Osteocyte (in vitro differentiated cells): ENCODE measurements around the gene PAOX. TPM values are rescaled to one million over a fixed set of nuclear protein-coding genes. Genes with fewer than 3 reads are reported as not detected.

ENCODE experiments used
- DNase-seq: peaks from one replicate; pipeline ENCODE4 v3.0.0; 2021; ENCODE audit warnings: mixed read lengths; ENCODE audit not compliant: unreplicated experiment; ENCODE audit errors: extremely low spot score
- H3K27ac Mint-ChIP-seq: one replicate; pipeline ENCODE4 v1.8.0; 2021; ENCODE audit warnings: mild to moderate bottlenecking, mixed read lengths; ENCODE audit not compliant: unreplicated experiment
- H3K27me3 Mint-ChIP-seq: one replicate; pipeline ENCODE4 v1.8.0; 2021; ENCODE audit warnings: mixed read lengths; ENCODE audit not compliant: unreplicated experiment
- H3K36me3 Mint-ChIP-seq: one replicate; pipeline ENCODE4 v1.8.0; 2021; ENCODE audit warnings: mixed read lengths; ENCODE audit not compliant: unreplicated experiment
- H3K4me1 Mint-ChIP-seq: one replicate; pipeline ENCODE4 v1.8.0; 2021; ENCODE audit warnings: mixed read lengths; ENCODE audit not compliant: unreplicated experiment
- H3K4me3 Mint-ChIP-seq: one replicate; pipeline ENCODE4 v1.8.0; 2021; ENCODE audit warnings: mild to moderate bottlenecking, moderate library complexity, mixed read lengths; ENCODE audit not compliant: unreplicated experiment
- H3K9me3 Mint-ChIP-seq: one replicate; pipeline ENCODE4 v1.8.0; 2021; ENCODE audit warnings: mixed read lengths; ENCODE audit not compliant: unreplicated experiment
- CTCF ChIP-seq: fragments of 200-600 bp; sonication (generic); IDR thresholded peaks from 2 replicates; pipeline ENCODE4 v1.5.0; 2021; ENCODE audit warnings: antibody characterized with exemption, mild to moderate bottlenecking, moderate library complexity
- total RNA-seq: library from RNA; stranded (reverse); gene quantifications from 2 replicates; pipeline ENCODE4 v1.2.1, GENCODE V29; 2021

The PAOX gene
- total RNA-seq, 1 donor from 2014 or later, result 8.7 TPM

GRCh38 chr10:133388236-133388972, 9.3 kb downstream of the PAOX start:
- Mint-ChIP-seq H3K4me1 (peaks cover under 1% of the 10 kb centered on the region), H3K9me3 (no peaks in the 10 kb centered on the region), H3K27ac (no peak overlapping the region), H3K36me3 (peaks cover 3% of the 10 kb centered on the region), H3K27me3 (no peaks in the 10 kb centered on the region), H3K4me3 (no peak overlapping the region)
- DNase-seq, result no peak
- no peak for TF ChIP-seq CTCF

- TF ChIP-seq CTCF, result no peak
- H3K9me3 Mint-ChIP-seq, result no peaks in the 10 kb centered on the region
- no peaks in the 10 kb centered on the region for H3K27me3 Mint-ChIP-seq
- H3K36me3 Mint-ChIP-seq, result peaks cover 3% of the 10 kb centered on the region
- DNase-seq, result no peak
- no peak overlapping the region for H3K27ac Mint-ChIP-seq
- H3K4me1 Mint-ChIP-seq, result peaks cover 3% of the 10 kb centered on the region
- H3K4me3 Mint-ChIP-seq, result no peak overlapping the region
These were observed 10.1 kb downstream of the PAOX start for GRCh38 chr10:133388973-133389818.

DNA sequence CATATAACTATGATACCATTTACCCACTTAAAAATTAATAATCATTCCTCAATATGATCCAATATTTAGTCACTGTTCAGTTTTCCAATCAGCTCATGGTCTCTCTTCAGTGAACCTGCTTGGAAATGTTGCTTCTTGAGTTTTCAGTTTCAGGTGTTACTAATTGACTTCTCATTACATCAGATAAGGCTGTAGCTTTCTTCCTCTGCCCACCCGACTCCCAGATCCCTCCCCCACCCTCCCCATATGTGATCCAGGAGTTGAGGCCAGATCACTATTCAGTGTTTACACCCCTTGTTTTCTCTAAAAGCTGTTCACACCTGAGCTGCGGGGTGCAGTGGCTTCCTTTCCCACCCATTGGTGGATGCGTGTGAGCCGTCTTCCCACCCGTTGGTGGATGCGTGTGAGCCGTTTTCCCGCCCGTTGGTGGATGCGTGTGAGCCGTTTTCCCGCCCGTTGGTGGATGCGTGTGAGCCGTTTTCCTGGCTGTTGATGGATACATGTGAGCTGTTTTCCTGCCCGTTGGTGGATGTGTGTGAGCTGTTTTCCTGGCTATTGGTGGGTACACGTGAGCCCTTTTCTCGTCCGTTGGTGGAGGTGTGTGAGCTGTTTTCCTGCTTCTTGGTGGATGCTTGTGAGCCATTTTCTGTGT, 11.7 kb downstream of the PAOX start:
- Mint-ChIP-seq H3K4me3 (no peak overlapping the region), H3K4me1 (peaks cover 13% of the 10 kb centered on the region), H3K27ac (no peak overlapping the region), H3K27me3 (no peaks in the 10 kb centered on the region), H3K9me3 (no peaks in the 10 kb centered on the region), H3K36me3 (peaks cover 4% of the 10 kb centered on the region)
- TF ChIP-seq CTCF, result no peak
- no peak for DNase-seq

DNA sequence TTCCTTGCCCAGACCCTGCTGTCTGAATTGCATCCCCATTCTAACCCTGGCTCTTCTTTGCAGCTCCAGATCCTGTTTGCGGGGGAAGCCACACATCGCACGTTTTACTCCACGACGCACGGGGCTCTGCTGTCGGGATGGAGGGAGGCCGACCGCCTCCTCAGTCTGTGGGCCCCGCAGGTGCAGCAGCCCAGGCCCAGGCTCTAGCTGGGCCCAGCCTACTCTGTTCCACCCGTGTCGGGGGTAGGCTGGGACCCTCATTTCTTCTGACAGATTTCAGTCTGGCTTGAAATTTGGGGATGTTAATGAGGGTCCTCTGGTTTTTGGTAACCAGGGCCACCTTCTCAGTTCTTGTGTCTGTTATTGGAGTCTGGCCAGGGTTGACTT, 12.2 kb downstream of the PAOX start:
- Mint-ChIP-seq H3K27me3 (no peaks in the 10 kb centered on the region), H3K4me1 (peaks cover 13% of the 10 kb centered on the region), H3K9me3 (no peaks in the 10 kb centered on the region), H3K4me3 (no peak overlapping the region), H3K36me3 (peaks cover 3% of the 10 kb centered on the region), H3K27ac (no peak overlapping the region)
- TF ChIP-seq CTCF, result no peak
- no peak for DNase-seq
